Placental pericyte (primary cell): ENCODE measurements around the gene ARHGAP45. TPM values are rescaled to one million over a fixed set of nuclear protein-coding genes. Genes with fewer than 3 reads are reported as not detected.

Experiments used
- small RNA-seq: library from RNA; depleted of rRNA; stranded (forward); fragments of <200 nt; gene quantifications from one replicate; pipeline ENCODE3, GENCODE V24; 2012; ENCODE audit warnings: low replicate concordance
- total RNA-seq: library from RNA; depleted of rRNA; stranded (reverse); fragments of >200 nt; gene quantifications from 2 replicates; pipeline ENCODE4 v1.2.3, GENCODE V29; 2012

ARHGAP45 gene, protein sequence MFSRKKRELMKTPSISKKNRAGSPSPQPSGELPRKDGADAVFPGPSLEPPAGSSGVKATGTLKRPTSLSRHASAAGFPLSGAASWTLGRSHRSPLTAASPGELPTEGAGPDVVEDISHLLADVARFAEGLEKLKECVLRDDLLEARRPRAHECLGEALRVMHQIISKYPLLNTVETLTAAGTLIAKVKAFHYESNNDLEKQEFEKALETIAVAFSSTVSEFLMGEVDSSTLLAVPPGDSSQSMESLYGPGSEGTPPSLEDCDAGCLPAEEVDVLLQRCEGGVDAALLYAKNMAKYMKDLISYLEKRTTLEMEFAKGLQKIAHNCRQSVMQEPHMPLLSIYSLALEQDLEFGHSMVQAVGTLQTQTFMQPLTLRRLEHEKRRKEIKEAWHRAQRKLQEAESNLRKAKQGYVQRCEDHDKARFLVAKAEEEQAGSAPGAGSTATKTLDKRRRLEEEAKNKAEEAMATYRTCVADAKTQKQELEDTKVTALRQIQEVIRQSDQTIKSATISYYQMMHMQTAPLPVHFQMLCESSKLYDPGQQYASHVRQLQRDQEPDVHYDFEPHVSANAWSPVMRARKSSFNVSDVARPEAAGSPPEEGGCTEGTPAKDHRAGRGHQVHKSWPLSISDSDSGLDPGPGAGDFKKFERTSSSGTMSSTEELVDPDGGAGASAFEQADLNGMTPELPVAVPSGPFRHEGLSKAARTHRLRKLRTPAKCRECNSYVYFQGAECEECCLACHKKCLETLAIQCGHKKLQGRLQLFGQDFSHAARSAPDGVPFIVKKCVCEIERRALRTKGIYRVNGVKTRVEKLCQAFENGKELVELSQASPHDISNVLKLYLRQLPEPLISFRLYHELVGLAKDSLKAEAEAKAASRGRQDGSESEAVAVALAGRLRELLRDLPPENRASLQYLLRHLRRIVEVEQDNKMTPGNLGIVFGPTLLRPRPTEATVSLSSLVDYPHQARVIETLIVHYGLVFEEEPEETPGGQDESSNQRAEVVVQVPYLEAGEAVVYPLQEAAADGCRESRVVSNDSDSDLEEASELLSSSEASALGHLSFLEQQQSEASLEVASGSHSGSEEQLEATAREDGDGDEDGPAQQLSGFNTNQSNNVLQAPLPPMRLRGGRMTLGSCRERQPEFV
- total RNA-seq = 1.7 and 3.5 TPM in 2 replicates

DNA sequence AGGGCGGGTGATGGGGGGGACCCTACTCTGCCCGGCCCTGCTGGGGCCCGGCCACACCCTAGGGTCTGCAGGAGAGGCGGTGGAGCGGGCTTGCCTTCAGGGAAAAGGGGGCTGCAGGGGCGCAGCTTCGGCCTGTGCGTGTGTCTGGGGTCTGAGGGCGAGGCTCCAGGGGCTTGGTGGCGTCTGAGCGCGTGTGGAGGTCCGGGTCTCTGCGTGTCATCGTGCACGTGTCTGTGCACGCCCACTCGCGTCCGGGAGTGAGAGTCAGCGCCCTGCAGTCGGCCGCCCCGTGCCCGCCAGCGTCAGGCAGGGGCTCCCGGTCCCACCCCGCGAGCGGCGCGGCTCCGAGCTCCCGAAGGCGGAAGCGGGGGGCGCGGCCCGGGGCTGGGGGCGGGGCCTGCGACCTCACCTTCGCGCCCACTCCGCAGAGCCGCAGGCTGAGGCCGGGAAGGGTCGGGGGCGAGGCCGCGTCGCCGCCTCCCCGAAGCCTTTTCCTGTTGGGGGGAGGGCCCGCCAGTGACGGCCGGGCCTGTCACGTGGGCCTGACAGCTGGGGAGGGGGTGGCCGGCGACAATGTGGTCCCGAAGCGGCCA lies at the start of gene ARHGAP45:
Gene ARHGAP45, plus strand, starts transcription at position 420 of the 593 bp plus-strand sequence. CDS start 239 bp downstream, outside the sequence.

DNA sequence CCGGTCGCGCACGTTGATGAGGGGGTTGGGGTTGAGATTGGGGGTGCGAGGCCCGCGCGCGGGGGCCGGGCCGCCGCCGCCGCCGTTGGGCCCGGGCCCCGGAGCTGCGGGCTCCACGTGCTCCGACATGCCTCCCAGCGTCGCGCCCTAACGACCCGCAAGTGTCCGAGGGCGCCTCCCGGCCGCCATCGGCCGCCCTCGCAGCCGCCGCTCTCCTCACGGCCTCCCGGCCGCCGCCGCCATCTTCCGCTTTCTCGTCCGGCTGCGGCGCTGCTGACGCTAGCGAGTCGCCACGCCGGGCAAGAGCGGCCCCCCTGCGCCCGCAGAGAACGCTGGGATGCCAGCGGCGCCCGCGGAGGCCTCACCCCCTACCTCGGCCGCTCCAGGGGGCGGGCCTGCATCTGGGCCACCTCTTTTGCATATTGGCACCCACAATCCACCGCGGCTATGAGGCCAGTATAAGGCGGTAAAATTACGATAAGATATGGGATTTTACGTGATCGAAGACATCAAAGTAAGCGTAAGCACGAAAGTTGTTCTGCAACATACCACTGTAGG lies 46.0 kb upstream of the ARHGAP45 start, which contains the start of gene TMEM259:
Gene TMEM259, minus strand, starts transcription at position 256 of the 558 bp plus-strand sequence. Its CDS starts 127 bp downstream, at position 129.

DNA sequence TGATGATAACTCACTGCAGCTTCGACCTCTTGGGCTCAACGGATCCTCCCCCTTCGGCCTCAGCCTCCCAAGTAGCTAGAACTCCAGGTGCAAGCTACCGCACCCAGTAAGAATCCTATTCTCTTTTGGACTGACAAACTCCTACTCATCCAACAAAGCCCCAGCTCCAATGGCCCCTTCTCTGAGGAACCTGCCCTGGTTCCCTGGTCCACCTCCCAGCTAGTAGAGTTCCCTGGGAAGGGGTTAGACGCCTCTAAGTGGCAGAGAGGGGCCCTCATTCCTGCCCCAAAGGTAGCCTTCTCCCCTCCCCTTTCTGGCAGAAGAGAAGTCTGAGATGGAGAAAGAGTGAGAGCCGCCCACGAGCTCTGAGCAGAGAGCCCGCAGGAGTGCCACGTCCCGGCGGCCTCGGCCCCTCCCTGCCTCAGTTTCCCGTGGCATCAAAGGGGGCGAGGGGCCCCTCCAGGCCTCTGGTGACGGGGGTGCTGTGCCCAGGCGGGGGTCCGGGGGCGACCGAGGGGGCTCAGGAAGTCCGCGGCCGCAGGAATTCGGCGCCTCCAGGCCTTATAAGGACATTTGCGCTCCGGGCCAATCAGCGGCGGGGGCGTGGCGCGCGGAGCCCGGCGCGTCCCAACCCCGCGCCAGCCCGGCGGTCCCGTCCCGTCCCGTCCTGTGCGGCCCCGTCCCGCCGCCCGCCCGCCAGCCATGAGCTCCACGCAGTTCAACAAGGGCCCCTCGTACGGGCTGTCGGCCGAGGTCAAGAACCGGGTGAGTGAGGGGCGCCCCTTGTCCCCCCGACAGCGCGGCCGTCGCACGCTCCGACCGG lies 40.8 kb upstream of the ARHGAP45 start, which contains the start of gene CNN2:
Gene CNN2, plus strand, starts transcription at position 649 of the 823 bp plus-strand sequence. Its CDS starts 54 bp downstream, at position 703.

DNA sequence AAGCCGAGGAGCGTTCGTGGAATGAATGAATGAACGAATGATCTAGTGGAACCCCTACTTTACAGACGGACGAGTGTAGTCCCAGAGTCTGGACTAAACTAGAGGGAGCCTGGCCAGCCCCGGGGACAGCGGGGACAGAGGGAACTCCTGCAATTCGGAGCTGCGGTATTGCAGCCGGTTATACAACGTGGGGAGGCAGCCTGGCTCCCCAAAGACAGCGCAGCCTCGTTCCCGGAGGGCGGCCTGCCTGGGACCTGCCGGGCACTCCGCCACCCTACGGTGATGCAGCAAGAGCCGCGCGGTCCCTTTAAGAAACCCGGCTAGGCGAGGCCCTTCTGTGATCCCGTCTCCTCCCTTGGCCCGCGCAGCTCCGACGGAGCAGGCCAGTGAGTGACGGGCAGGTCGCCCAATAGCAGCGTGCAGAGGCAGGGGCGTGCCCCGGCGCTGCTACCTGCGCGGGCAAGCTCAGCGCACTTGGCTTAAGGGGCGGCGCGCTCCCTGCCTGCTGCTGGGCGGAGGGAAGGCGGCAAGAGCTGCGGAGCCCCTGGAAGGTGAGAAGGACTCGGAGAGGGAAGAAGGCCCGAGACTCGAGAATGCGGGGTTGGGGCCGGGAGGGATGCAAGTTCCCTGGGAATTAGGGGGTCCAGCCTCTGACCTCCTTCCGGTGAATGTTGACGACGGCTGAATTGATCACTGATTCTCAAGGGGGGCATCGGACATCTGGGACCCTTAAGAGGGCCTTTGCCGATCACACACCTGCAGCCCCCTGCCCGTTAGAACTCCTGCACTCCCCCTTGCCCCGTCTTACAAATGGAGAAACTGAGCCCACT lies 27.1 kb upstream of the ARHGAP45 start, which contains the start of gene ABCA7:
Gene ABCA7, plus strand, starts transcription at position 462 of the 830 bp plus-strand sequence. CDS start 1,255 bp downstream, outside the sequence.

DNA sequence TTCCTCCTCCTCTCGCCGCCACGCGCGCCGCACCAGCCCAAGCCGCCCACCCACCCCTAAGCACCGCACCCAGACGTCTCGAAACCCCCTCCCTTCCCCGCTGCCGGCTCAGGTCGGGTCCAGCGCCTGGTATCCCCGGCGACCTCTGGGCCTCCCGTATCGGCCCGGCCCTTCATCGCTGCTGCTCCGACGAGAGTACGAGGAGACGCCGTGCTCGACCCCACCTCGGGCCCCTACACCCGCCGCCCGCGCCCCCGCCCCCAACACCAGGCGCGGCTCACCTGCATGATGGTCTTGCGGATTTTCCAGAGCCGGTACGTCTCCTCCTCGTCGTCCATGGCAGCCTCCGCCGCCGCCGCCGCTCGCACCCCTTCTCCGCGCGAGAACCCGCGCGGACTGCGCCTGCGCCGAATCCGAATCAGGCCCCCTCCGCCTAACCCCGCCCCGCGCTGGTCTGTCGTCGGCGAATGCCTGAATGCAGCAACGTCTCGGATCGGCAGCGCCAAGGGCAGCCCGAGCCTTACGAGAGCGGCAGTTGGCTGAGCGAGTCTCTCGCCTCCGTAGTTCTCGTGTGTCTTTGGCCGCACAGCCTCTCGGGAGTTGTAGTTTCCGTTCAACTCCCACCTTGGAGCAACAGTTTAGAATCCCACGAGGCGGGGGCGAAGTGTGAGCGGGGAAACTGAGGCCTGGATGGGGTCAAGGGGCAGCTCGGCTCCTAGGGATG lies 28.2 kb downstream of the ARHGAP45 start, which contains the start of gene POLR2E:
Gene POLR2E, minus strand, starts transcription at position 398 of the 724 bp plus-strand sequence. Its CDS starts 60 bp downstream, at position 338.

DNA sequence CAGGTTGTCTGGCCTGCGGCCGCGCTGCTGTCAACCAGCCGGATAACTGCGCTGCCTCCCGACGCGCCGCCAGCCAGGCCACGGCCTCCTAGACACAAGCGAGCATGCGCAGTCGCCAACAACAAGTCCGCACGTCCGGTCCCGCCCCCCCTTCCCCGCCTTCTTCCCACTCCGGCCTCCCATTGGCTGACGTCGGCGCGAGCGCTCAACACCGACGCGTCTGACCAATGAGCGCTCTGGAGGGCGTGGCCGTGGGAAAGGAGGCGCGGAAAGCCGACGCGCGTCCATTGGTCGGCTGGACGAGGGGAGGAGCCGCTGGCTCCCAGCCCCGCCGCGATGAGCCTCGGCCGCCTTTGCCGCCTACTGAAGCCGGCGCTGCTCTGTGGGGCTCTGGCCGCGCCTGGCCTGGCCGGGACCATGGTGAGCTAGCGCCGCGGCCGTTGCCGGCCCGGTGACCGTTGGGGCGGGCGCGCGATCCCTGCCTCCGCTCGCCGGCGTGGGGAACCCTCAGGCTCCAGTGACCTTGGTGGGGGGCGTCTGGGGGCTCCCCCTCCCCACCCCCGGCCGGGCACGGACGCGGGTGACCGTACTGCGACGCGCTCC lies 36.8 kb downstream of the ARHGAP45 start, which contains the start of gene GPX4:
Gene GPX4, plus strand, starts transcription at position 287 of the 603 bp plus-strand sequence. Its CDS starts 50 bp downstream, at position 337.

Small RNA genes within 50 kb of the gene (small RNA-seq; reads per million reads assigned to genes)
- 5.6 reads per million, percentile 89 among the genes with 10 or more reads in this experiment for gene RNU6-2

Other genes starting within 250 kb of the ARHGAP45 start
- 0.22 TPM in 1 of 2 replicates, not detected in the other for gene PLPPR3, start 245.2 kb upstream of the ARHGAP45 start, total RNA-seq
- gene AZU1, start 239.3 kb upstream of the ARHGAP45 start, total RNA-seq = not detected in 2 replicates
- gene PRTN3, start 226.2 kb upstream of the ARHGAP45 start, total RNA-seq = not detected in 2 replicates
- not detected in 2 replicates for gene ELANE, start 214.9 kb upstream of the ARHGAP45 start, total RNA-seq
- 2.4 and 62.4 TPM in 2 replicates for gene CFD, start 207.5 kb upstream of the ARHGAP45 start, total RNA-seq
- gene MED16, start 174.0 kb upstream of the ARHGAP45 start, total RNA-seq = 45.8 and 58.6 TPM in 2 replicates
- gene RNU6-9, start 173.7 kb upstream of the ARHGAP45 start, total RNA-seq = not detected in 2 replicates
- 32.2 and 41.9 TPM in 2 replicates for gene R3HDM4, start 153.9 kb upstream of the ARHGAP45 start, total RNA-seq
- 0.14 TPM in 1 of 2 replicates, not detected in the other for gene KISS1R, start 149.8 kb upstream of the ARHGAP45 start, total RNA-seq
- 83.9 and 112 TPM in 2 replicates for gene ARID3A, start 141.1 kb upstream of the ARHGAP45 start, total RNA-seq
- gene WDR18, start 82.8 kb upstream of the ARHGAP45 start, total RNA-seq = 55.7 and 58.2 TPM in 2 replicates
- gene GRIN3B, start 66.7 kb upstream of the ARHGAP45 start, total RNA-seq = 0.14 and 0.66 TPM in 2 replicates
- gene TMEM259, start 46.0 kb upstream of the ARHGAP45 start, total RNA-seq = 119 and 132 TPM in 2 replicates
- gene RNU6-2, start 45.6 kb upstream of the ARHGAP45 start, total RNA-seq = not detected in 2 replicates
- gene CNN2, start 40.6 kb upstream of the ARHGAP45 start, total RNA-seq = 541 and 553 TPM in 2 replicates
- gene ABCA7, start 27.1 kb upstream of the ARHGAP45 start, total RNA-seq = 18.0 and 19.0 TPM in 2 replicates
- gene POLR2E, start 28.2 kb downstream of the ARHGAP45 start, total RNA-seq = 111 and 123 TPM in 2 replicates
- 150 and 588 TPM in 2 replicates for gene GPX4, start 36.8 kb downstream of the ARHGAP45 start, total RNA-seq
- 58.4 and 77.7 TPM in 2 replicates for gene SBNO2, start 107.1 kb downstream of the ARHGAP45 start, total RNA-seq
- 107 and 110 TPM in 2 replicates for gene STK11, start 138.6 kb downstream of the ARHGAP45 start, total RNA-seq
- 5.7 and 6.8 TPM in 2 replicates for gene CBARP, start 170.8 kb downstream of the ARHGAP45 start, total RNA-seq
- gene ATP5F1D, start 174.6 kb downstream of the ARHGAP45 start, total RNA-seq = 17.2 and 25.2 TPM in 2 replicates
- 28.2 TPM in 2 replicates for gene MIDN, start 181.4 kb downstream of the ARHGAP45 start, total RNA-seq
- 199 and 402 TPM in 2 replicates for gene CIRBP, start 202.2 kb downstream of the ARHGAP45 start, total RNA-seq
- 21.4 and 27.6 TPM in 2 replicates for gene FAM174C, start 208.4 kb downstream of the ARHGAP45 start, total RNA-seq
- not detected in 2 replicates for gene EFNA2, start 218.7 kb downstream of the ARHGAP45 start, total RNA-seq